Activated CD8-positive, alpha-beta T cell treated with anti-CD3 and anti-CD28 coated beads for 36 hours (primary cell): Measurements from ENCODE around the gene DISP2. TPM values are rescaled to one million over a fixed set of nuclear protein-coding genes. Genes with fewer than 3 reads are reported as not detected.

Experiments
- ATAC-seq: fragments of 200-7000 bp; cut with Tn5 transposase; one replicate; pipeline ENCODE4 v1.10.0; 2021; ENCODE audit warnings: mild to moderate bottlenecking, moderate library complexity
- CTCF ChIA-PET: fragments of 350-600 bp; sonication (Branson Sonifier 250); formaldehyde crosslinking; loops from one replicate; lab custom pipeline; 2021; ENCODE audit warnings: antibody characterized with exemption; lab: Charles Lee
- POLR2A ChIA-PET: fragments of 350-600 bp; sonication (Branson Sonifier 250); formaldehyde crosslinking; loops from one replicate; lab custom pipeline; 2021; ENCODE audit warnings: antibody characterized with exemption; lab: Charles Lee
- DNase-seq: peaks from one replicate; pipeline ENCODE4 v3.0.0-alpha.2; 2020
- H3K27ac Mint-ChIP-seq: one replicate; pipeline ENCODE4 v1.8.0; 2021; ENCODE audit warnings: mild to moderate bottlenecking, mixed read lengths
- H3K27me3 Mint-ChIP-seq: one replicate; pipeline ENCODE4 v1.8.0; 2021; ENCODE audit warnings: mixed read lengths
- H3K36me3 Mint-ChIP-seq: one replicate; pipeline ENCODE4 v1.8.0; 2021; ENCODE audit warnings: low read depth, mixed read lengths
- H3K4me1 Mint-ChIP-seq: one replicate; pipeline ENCODE4 v1.8.0; 2021; ENCODE audit warnings: low read depth, mixed read lengths
- H3K4me3 Mint-ChIP-seq: one replicate; pipeline ENCODE4 v1.8.0; 2021; ENCODE audit warnings: mild to moderate bottlenecking, moderate library complexity, mixed read lengths
- H3K9me3 Mint-ChIP-seq: one replicate; pipeline ENCODE4 v1.8.0; 2021; ENCODE audit warnings: mixed read lengths
- intact Hi-C: fragments of 100-400 bp; cut with micrococcal nuclease; formaldehyde crosslinking; loops from one replicate; pipeline ENCODE4 v1.10.0; 2022
- total RNA-seq, 2 experiments: library from RNA; stranded (reverse); gene quantifications; one replicate each; pipeline ENCODE4 v1.2.3, GENCODE V29; 2021
- TF ChIP-seq, protein P1 (sequence below): fragments of 200-600 bp; IDR thresholded peaks from one replicate; pipeline ENCODE4 v1.8.0; 2022; ENCODE audit warnings: antibody characterized with exemption, mild to moderate bottlenecking

DISP2 gene
- total RNA-seq, 2 experiments from 2014 or later = 0.09 to 0.20 TPM

DNA sequence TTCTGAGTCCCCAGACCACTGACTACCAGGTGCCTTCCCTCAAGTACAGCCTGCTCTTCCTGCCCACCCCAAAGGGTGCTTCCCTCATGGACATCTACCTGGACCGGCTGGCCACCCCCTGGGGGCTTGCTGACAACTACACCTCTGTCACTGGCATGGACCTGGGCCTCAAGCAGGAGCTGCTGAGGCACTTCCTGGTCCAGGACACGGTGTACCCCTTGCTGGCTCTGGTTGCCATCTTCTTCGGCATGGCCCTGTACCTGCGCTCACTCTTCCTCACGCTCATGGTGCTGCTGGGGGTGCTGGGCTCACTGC is 9.3 kb downstream of the DISP2 start:
- H3K27me3 Mint-ChIP-seq = no peaks in the 10 kb centered on the region
- intact Hi-C loops = no loop called here
- POLR2A ChIA-PET = interaction anchor here (0.9 to 1.8 kb wide), 9 partner anchors 9 to 55 kb away, joined by 3 to 6 read pairs (median 4); partner anchors contain the start of genes DISP2 and KNSTRN
- peak overlapping the region; percentile 79 for H3K27ac Mint-ChIP-seq
- ATAC-seq = no peak
- no peak for DNase-seq
- H3K4me1 Mint-ChIP-seq = peaks cover 20% of the 10 kb centered on the region
- H3K4me3 Mint-ChIP-seq = peak overlapping the region; percentile 82
- no peaks in the 10 kb centered on the region for H3K36me3 Mint-ChIP-seq
- no peaks in the 10 kb centered on the region for H3K9me3 Mint-ChIP-seq
- CTCF ChIA-PET = interaction anchor here (0.9 to 5.3 kb wide), 17 partner anchors 10 to 153 kb away, joined by 3 to 83 read pairs (median 9); partner anchors contain the start of genes BAHD1, CCDC9B, CHST14 and DISP2
- TF ChIP-seq, protein P1, sequence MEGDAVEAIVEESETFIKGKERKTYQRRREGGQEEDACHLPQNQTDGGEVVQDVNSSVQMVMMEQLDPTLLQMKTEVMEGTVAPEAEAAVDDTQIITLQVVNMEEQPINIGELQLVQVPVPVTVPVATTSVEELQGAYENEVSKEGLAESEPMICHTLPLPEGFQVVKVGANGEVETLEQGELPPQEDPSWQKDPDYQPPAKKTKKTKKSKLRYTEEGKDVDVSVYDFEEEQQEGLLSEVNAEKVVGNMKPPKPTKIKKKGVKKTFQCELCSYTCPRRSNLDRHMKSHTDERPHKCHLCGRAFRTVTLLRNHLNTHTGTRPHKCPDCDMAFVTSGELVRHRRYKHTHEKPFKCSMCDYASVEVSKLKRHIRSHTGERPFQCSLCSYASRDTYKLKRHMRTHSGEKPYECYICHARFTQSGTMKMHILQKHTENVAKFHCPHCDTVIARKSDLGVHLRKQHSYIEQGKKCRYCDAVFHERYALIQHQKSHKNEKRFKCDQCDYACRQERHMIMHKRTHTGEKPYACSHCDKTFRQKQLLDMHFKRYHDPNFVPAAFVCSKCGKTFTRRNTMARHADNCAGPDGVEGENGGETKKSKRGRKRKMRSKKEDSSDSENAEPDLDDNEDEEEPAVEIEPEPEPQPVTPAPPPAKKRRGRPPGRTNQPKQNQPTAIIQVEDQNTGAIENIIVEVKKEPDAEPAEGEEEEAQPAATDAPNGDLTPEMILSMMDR = no peak

- Mint-ChIP-seq H3K9me3 (no peaks in the 10 kb centered on the region), H3K27ac (peak overlapping the region; percentile 79), H3K4me1 (peaks cover 20% of the 10 kb centered on the region), H3K4me3 (peak overlapping the region; percentile 82), H3K36me3 (no peaks in the 10 kb centered on the region), H3K27me3 (no peaks in the 10 kb centered on the region)
- intact Hi-C loops = no loop called here
- ChIA-PET CTCF (interaction anchor here (0.9 to 5.3 kb wide), 26 partner anchors 10 to 152 kb away, joined by 3 to 83 read pairs (median 5); partner anchors contain the start of genes BAHD1, CCDC9B, CHST14 and DISP2), POLR2A (interaction anchor here (0.8 to 2.6 kb wide), 14 partner anchors 10 to 54 kb away, joined by 3 to 7 read pairs (median 4); partner anchors contain the start of genes DISP2 and KNSTRN)
- TF ChIP-seq, protein P1 = peak; percentile 96
- DNase-seq (peak; percentile 92), ATAC-seq (peak; percentile 98)
These were observed 9.9 kb downstream of the DISP2 start for GRCh38 chr15:40367686-40368611.

DNA sequence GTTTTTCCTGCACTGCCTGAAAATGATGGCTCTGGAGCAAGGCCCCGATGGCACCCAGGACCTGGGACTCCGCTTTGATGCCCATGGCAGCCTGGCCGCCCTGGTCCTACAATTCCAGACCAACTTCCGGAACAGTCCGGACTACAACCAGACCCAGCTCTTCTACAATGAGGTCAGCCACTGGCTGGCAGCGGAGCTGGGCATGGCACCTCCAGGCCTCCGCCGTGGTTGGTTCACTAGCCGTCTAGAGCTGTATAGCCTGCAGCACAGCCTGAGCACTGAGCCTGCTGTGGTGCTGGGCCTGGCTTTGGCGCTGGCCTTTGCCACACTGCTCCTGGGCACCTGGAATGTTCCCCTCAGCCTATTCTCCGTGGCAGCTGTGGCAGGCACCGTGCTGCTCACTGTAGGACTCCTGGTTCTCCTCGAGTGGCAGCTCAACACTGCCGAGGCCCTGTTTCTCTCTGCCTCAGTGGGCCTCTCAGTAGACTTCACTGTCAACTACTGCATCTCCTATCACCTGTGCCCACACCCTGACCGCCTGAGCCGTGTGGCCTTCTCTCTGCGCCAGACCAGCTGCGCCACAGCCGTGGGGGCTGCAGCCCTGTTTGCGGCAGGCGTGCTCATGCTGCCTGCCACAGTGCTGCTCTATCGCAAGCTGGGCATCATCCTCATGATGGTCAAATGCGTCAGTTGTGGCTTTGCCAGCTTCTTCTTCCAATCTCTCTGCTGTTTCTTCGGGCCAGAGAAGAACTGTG is 10.9 kb downstream of the DISP2 start:
- Mint-ChIP-seq H3K36me3 (no peaks in the 10 kb centered on the region), H3K27me3 (no peaks in the 10 kb centered on the region), H3K4me3 (no peak overlapping the region), H3K9me3 (no peaks in the 10 kb centered on the region), H3K27ac (no peak overlapping the region), H3K4me1 (peaks cover 20% of the 10 kb centered on the region)
- ATAC-seq = no peak
- ChIA-PET POLR2A (interaction anchor here (0.8 to 2.6 kb wide), 9 partner anchors 9 to 51 kb away, joined by 3 to 7 read pairs (median 3); partner anchors contain the start of gene KNSTRN), CTCF (interaction anchor here (1.0 to 5.3 kb wide), 22 partner anchors 9 to 151 kb away, joined by 3 to 83 read pairs (median 6); partner anchors contain the start of genes CCDC9B, CHST14, DISP2 and IVD)
- intact Hi-C loops = no loop called here
- no peak for DNase-seq
- TF ChIP-seq, protein P1 = no peak

DNA sequence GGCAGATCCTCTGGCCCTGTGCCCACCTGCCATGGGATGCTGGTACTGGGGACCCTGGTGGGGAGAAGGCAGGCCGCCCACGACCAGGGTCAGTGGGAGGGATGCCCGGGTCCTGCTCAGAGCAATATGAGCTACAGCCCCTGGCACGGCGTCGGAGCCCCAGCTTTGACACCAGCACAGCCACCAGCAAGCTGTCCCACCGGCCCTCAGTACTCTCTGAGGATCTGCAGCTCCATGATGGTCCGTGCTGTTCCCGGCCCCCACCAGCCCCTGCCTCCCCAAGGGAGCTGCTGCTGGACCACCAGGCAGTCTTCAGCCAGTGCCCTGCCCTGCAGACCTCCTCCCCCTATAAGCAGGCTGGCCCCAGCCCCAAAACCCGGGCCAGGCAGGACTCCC is 11.5 kb downstream of the DISP2 start:
- ATAC-seq (no peak), DNase-seq (no peak)
- TF ChIP-seq, protein P1 = no peak
- Mint-ChIP-seq H3K9me3 (no peaks in the 10 kb centered on the region), H3K4me1 (peaks cover 20% of the 10 kb centered on the region), H3K4me3 (no peak overlapping the region), H3K27me3 (no peaks in the 10 kb centered on the region), H3K27ac (no peak overlapping the region), H3K36me3 (no peaks in the 10 kb centered on the region)
- intact Hi-C loops = no loop called here
- ChIA-PET CTCF (interaction anchor here (0.9 to 5.3 kb wide), 10 partner anchors 9 to 151 kb away, joined by 3 to 74 read pairs (median 9); partner anchors contain the start of genes DISP2 and PLCB2), POLR2A (interaction anchor here (0.8 to 2.6 kb wide), 5 partner anchors 8 to 51 kb away, joined by 3 to 7 read pairs (median 3); partner anchors contain the start of gene IVD)
